GM18870 (cell line): ENCODE measurements around the gene LYL1.

Experiments used
- ATAC-seq: cut with Tn5 transposase; IDR thresholded peaks from one replicate; pipeline ENCODE4 v1.9.1; 2021; ENCODE audit warnings: moderate library complexity; ENCODE audit not compliant: unreplicated experiment

LYL1 gene

DNA sequence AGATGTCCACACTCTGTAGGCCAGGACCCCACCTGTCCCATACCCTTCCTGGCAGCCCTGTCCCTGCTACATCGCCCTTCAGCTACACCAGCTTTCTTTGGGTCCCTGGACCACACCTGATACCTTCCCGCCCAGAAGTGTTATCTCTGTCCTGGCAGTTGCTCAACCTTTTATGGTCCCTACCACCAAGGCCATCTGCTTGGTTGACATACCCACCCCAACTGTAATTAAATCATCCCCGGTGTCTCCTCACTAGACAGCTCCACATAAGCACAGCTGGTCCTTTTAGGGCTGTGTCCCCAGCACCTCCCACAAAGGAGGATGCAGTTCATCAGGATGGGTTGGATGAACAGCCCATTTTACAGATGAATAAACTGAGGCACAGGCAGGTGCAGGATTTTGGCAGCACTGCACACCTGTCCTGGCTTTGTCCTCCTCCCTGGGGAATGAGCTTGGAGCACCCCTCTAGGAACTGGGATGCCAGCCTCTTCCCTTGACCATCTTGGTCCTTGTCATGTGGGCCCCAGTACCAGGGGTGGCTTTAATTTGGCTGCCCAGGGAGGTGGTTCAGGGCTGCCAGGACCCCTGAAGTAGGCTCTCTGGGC, 28.3 kb upstream of the LYL1 start:
- ATAC-seq = no peak

DNA sequence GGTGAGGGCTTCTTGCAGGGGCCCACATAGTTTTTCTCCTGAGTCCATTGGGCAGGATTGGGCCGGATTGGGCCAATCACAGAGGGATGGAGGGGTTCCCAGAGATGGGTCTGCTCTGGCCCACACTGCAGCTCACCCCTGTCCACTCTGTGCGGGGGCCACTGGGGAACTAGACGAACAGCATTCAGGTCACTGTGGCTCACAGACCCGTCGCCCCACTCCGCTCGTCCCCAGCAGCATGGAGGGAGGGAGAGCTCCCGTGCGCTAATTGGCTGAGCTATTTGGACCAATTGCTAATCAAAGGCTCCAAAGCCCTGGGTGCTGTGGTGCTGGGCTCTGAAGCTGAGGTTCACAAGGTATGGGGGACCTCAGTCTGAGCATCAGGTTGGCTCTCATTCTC, 26.7 kb upstream of the LYL1 start:
- no peak for ATAC-seq

DNA sequence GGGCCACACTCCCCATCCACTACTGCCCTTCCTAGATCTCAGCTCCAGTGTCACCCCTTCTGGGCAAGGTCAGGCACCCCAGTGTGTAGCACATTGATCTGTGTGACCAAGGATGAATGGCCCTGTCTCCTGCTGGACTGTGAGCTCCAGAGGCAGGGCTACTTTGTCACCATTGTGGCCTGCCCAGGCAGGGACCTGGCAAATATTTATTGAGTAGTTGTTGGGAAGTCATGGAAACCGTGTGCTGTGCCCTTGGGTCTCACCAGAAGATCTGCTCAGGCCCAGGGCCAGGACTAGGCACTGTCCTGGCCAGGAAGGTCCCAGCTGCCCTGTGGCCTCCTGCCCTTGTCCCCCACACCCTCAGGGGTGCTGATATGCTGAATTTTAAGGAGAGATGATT, 25.9 kb upstream of the LYL1 start:
- no peak for ATAC-seq

DNA sequence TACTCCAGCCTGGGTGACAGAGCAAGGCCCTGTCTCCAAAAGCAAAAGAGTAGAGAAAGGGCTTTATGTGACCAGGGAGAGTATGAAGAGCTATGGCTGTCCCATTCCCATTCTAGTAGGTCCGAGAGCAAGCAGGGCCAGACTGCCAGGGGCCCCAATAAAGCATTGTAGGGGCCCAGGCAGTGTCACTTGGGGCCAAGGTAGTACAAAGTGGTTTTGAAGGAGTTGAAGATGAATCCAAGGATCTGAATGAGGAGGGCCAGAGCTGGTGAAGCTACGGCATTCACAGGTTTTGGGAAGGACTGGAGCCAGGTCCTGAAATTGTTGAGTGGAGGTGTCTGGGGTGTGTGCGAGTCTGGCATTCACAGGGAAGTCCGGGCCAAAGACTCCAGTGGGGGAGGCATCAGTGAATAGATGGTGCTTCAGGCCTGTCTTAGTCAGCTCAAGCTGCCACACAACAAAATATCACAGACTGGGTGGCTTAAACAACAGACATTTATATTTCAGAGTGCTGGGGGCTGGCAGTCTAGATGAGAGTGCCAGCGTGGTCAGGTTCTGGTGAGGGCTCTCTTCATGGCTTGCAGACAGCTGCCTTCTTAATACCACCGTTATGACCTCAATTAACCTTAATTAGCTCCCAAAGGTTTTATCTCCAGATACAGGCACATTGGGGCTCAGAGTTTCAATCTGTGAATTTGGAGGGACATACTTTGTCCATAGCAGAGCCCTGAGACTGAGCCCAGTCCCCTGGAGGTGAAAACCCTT, 25.3 kb upstream of the LYL1 start:
- ATAC-seq = no peak

DNA sequence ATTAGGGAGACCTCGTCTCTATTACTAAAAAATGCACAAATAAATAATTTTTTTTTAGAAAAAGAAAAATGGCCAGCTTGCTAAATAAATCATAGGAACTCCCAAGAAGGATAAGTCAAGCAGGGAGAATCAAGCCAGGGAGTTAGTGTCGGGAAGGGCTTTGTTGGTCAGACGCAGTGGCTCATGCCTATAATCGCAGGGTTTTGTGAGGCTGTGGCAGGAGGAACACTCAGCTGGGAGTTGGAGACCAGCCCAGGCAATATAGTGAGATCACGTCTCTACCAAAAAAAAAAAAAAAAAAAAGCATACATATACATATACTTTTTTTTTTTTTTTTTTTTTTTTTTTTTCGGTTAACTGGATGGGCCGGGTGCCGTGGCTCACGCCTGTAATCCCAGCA, 24.4 kb upstream of the LYL1 start:
- ATAC-seq = no peak

DNA sequence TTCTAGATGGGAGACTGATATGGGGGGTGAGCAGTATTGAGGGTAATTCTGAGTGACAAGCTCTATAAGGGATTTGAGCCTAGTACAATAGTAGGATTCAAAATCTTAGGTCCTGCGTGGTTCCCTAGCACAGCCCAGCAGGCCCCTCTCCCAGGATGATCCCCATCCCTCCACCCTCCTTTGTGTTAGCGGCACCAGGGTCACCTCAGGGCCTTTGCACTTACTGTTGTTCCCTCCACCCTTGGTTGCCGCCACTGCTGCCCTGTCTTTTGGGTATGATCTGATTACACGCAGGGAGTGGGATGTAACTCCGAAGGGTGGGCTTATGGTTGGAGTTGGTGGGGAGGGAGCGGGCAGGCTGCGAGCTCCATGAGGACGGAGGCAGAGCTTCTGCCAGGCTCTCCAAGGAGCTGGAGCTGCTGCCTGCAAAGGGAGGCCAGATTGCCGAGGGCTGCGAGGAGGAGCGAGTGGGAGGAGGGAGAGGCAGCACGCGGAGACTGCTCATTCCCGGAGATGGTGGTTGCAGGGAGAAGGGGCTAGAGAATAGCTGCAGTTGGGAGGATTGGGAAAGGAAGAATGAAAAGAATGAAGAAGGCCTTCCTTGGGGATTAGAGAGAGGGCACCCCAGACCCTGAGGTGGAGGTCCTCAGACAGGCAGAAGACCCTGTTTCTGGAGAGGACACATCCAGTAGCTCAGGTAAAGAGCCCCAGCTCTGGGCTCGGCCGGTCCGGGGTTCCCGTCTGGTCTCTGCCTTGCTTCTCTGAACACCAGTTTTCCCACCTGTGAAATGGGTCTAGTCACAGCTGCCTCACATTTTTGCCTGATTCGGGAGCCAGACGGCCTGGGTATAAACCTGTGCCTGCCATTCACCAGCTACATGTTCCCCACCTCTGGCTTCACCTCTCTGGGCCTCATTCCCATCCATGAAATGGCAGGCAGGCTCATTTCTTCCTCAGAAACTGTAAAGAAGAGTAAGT, 20.6 kb upstream of the LYL1 start:
- no peak for ATAC-seq

DNA sequence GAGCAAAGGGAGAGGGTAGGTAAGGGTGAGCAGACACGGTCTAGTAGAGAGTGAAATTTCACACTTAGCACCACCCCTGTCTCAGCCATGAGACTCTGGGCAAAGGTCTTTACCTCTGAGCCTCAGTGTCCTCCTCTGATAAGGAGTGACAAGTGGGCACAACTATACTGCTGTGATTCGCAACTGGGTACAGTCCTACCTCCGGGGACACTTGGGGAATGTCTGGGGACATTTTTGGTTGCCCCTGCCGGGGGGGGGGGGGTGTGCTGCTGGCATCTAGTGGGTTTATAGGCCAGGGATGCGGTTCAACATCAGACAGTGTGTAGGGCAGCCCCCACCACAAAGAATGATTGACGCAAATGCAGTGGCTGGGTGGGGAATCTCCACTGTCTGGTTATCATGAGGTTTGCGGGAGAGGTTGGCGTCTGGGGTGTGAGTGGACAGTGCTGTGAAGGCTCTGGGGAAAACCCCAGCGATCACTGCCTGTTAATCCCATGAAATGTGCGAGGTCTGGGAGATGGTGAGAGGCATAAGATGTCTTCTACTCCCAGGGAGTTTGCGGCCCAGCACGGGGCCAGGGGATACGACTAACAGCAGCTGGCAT, 19.7 kb upstream of the LYL1 start:
- no peak for ATAC-seq

DNA sequence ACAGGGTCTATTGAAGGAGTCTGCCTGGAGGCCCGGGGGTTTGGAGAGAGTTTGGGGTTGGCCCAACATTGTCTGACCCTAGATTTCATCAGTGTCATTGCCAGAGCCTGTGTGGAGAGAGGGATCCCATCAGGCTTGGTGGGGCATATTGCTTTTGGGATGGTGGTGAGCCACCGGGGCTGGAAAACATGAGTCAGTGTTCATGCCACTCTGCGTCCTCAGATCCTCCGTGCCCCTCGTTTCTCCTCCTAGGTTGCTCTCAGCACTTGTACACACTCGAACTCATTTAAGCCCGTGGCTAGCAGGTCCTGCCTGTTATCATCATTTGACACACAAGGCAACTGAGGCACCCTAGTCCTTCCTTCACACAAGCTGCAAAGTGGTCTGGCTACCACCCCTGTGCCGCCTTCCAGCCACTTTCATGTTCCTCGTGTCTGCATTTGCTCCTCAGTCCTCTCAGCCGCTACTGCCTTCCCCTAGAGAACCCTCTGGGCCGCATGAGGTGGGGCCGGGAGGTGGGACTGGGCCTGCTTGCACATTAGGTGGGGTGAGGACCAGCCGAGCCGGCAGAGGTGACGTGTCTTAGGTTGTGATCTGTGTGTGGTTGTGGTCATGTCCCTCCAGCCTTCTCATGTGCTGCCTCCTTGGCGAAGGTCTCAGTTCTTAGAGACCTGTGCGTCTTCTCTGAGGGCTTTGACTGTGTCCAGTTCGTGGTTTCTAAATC, 19.1 kb upstream of the LYL1 start:
- no peak for ATAC-seq

DNA sequence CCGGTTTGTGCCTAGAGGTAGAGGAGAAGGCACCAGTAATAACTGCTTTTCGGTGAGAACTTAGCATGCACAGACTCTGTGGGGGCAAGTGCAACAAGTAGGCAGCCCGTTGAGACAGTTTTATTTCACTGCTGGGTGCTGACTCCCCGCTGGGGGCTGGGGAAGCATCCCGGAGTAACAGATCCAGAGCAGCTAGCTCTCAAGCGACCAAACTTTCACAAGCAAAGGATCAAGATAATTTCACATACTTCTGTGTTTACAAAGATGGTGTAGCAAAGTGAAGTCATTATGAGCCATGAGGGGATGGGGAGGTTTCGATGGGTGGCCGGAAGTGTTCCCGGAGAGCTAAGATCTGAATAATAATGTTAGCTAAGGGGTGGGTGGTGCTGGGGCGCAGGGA, 18.2 kb upstream of the LYL1 start:
- ATAC-seq = no peak

DNA sequence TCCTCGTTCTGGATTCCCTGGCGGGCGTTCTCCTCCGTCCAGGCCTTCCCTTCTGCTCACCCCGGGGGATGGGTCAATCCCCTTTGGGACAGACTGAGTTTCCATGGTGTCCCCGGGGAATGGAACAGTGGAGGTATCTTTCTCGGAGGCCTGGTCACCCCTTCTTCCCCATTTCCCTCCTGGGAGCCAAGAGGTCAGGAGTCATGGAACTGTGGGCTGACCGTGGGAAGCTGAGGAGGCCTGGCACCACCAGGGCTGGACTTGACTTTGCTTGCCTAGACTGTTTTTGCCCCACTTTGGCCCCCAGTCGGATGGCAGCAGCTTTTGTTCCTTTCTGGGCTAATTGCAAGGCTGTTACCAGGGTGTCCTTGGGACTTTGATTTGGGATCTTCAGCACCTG, 17.4 kb upstream of the LYL1 start:
- ATAC-seq = no peak

DNA sequence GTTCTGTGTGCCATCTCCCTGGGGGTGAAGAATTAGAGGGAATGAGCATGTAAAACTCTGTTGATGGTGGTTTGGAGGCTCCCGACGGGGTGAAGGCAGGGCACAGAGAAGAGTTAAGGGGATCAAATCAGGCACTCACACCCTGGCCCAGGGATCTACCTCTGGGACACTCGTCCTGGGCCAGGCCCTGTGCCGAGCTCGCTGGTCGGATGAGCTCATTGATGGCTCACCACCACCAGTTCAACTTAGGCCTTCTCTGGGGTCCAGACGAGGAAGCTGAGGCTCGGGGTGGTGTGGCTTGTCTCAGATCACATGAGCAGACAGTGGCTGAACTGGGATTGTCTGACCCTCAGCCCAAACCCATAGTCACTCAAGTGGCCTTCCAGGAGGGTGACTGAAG, 17.0 kb upstream of the LYL1 start:
- no peak for ATAC-seq

DNA sequence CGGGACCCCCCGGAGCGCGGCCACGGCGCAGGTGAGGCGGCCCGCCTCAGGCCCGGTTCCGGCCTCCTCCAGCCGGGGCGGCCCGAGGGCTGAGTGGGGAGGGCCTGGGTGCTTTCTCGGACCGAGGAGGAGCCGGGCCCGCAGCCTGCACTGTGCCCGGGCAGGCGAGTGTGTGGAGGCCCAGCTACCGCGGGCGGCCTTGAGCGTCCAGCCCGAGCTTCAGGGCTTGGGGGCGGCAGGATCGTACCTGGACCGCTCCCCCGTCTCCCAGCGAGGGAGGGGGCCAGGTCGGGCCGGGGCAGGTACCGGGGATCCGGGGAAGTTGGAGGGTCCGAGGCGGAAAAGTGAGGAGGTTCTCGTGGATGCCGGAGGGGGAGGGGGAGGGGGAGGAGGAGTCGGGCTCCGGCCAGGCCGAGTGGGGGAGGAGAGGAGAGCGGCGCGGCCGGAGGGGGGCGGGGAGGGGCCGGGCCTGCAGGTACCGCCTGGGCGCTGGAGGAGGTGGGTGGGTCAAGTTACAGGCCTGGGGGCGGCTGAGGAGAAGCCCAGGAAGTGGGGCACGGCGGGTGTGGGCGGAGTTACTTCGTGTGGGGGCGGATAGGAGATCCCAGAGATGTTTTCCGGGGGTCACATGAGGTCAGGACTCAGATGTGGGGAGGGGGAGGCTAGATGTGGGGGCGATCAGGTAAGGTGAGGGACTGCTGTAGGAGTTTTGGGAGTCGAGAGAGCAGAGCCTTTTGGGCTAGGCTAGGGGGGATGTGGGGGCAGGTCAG, 16.0 kb upstream of the LYL1 start:
- ATAC-seq = no peak

DNA sequence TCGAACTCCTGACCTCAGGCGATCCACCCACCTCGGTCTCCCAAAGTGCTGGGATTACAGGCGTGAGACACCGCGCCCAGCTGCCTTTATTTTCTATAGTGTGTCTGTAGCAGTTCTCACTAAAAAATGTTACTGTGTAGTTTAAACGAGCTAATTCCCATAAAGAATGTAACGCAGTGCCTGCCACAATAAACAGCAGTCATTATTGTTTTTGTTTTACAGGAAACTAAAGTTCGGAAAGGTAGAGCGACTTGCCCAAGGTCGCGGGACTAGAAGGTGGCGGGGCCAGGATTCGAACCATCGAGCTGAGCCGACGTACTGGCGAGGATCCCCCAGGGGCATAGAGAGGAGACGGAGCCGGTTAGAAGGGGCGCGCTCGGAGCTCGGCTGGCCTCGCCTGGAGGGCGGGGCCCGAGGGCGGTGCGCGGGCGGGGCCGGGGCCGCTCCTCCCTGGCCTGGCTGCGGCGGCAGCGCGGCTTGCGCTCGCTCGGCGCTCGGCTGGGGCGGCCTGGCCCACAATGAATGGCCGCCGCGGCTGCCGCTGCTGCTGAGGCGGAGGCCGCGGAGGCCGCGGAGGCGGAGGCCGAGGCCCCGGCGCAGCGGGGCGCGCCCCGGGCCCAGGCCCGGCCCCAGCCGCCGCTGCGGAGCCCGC, 15.2 kb upstream of the LYL1 start, which contains the start of gene NACC1:
NACC1 (plus strand) TSS at position 493 of the 652 bp plus-strand sequence. CDS start 16,944 bp downstream, outside the sequence.
- no peak for ATAC-seq

DNA sequence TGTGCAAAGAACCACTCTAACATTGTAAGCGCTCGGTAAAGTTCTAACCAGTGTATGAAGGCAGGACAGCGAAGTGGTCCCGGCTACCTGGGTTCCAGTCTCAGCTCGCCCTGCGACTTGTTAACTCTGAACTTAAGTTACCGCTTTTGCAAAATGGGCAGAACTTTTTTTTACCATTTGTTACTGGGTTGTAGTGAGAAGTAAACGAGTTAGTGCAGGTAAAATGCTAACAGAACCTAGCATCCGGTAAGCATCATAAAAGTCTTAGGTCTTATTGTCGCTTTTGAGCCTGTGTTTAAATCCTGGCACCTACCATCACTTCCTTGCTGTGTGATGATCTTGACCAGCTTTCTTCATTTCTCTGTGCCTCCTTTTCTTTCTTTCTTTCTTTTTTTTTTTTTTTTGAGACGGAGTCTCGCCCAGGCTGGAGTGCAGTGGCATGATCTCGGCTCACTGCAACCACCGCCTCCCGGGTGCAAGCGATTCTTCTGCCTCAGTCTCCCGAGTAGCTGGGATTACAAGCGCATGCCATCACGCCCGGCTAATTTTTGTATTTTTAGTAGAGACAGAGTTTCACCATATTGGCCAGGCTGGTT, 14.6 kb upstream of the LYL1 start:
- ATAC-seq = peak; percentile 10

DNA sequence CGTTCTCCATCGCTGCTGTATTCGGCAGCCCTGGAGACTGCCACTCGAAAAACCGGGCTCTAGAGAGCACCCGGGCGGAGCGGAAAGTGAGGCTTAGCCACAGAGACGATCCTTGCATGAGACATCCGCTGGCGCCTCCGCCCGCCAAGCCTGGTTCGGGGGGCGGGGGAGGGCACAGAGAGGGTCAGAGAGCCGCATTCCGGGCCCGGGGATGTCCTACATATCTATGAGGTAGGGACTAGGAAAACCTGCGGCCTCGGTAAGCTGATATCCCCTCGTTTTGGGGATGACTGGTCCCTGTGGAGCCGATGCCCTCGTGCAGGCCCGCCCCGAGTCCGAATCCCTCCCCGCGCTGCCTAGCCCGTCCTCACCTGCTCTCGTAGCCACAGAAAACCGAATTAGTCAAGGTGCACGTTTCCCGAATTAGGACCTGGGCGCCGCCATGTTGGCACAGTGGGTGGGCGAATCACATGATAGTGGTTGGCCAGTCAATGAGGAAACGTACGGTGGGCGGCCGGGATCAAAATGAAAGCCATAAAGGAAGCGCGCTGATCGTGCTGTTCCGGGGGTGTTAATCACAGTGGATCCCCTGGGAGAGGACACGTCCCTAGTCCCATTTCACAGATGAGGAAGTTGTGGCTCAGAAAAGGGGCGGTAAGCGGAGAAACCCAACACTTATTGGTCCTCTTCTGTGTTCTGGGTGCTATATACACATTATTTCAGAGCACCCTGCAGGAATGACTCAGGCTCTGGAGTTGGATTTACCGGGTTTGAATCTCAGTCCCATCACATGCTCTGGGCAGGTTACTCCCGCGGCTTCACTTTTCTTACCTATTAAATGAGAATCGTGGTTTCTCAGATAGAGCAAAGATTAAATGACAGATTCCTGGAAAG, 13.9 kb upstream of the LYL1 start, which contains the start of gene TRMT1:
TRMT1 (minus strand) TSS at position 459 of the 894 bp plus-strand sequence; CDS start at position 118, 341 bp downstream.
- ATAC-seq = peak; percentile 49

DNA sequence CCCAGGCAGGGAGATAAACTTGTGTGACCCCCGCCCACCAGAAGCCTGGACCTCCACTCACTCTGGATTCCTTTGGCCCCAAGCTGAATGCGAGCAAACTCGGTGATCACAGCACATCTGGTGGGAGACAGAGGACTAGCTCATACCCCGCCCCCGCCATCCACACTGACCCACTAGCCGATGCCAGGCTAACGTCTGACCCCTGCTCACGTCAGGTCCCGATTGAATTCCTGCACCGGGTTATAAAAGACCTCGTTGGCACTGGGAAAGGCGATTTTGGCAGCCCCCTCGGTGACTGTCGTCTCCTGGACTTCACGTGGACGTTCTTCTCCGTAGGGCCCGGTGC, 13.3 kb upstream of the LYL1 start:
- no peak for ATAC-seq

DNA sequence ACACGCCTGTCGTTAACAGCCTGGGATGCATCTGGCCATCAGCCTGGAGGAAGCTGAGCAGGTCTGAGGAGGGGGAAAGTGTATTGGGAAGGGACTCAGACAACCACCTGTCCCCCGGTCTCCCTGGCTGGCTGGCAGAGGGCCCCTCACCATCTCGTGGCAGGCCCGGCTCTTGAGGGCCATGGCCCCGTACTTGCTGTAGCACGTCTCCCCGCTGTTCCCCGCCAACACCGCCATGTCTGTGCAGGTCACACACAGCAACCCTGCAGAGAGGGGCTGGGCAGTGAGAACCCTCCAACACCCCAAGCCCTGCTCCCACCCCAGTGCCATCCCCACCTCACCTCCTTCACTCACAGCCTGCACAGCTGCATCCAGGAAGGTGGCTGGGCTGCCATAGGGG, 9.9 kb upstream of the LYL1 start:
- no peak for ATAC-seq

DNA sequence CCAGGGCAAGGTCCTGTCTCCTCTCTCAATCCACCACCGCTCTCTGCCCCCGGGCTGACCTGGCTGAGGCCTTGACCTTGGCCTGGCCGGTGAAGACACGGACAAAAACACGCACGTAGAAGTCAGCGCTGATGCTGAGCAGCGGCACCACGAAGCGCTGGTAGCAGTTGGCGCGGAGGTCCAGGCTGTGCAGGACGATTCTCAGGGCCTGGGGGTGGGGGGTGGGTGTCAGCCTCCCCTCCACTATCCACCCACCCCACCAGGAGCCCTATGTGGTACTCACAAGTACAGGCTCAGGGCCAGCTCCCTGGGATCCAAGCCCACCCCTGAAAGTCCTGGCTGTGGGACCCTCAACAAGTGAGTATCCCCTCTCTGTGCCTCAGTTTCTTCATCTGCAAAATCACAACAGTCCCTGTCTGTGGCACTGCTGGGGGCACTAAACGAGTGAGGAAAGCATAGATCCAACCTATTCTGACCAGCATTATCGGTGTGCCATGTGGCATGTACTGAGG, 7.5 kb upstream of the LYL1 start:
- ATAC-seq = no peak
